Endothelial cell of umbilical vein (primary cell): Measurements from ENCODE around the gene INTS7. TPM values are rescaled to one million over a fixed set of nuclear protein-coding genes. Genes with fewer than 3 reads are reported as not detected.

Experiments used
- BruUV-seq: library from RNA; stranded (reverse); fragments of 400-500 nt; replicated peaks from 2 replicates; lab custom pipeline; 2021; lab: Mats Ljungman, UMichigan
- CTCF ChIA-PET: fragments of 300-600, 350-600 bp; sonication (Branson Sonifier 250); formaldehyde crosslinking; loops from one replicate; lab custom pipeline; 2021; ENCODE audit warnings: antibody characterized with exemption, inconsistent platforms; lab: Charles Lee
- POLR2A ChIA-PET: fragments of 300-600, 350-600 bp; sonication (Branson Sonifier 250); formaldehyde crosslinking; loops from one replicate; lab custom pipeline; 2021; ENCODE audit warnings: antibody characterized with exemption, inconsistent platforms; lab: Charles Lee
- DNase-seq: peaks from one replicate; pipeline ENCODE4 v3.0.0-alpha.2; 2011; ENCODE audit warnings: low read depth, low spot score
- FAIRE-seq: peaks from 2 replicates; lab custom pipeline; 2011; peaks lifted over from hg19 to GRCh38; lab: Jason Lieb, UNC
- H2AFZ ChIP-seq: 2 replicates; pipeline ENCODE4 v1.6.0; 2012; ENCODE audit warnings: low read depth, low read length, control low read depth, inconsistent platforms
- H3K27ac ChIP-seq: 2 replicates; pipeline ENCODE4 v1.5.1; 2011; ENCODE audit warnings: low read depth, mild to moderate bottlenecking, control low read depth, low read length, moderate library complexity; ENCODE audit not compliant: insufficient read depth
- H3K27me3 ChIP-seq, 2 experiments: 2 replicates each; pipeline versions ENCODE4 v1.6.0 to v1.6.1; 2011; ENCODE audit warnings: low read length in 2 of 2, mixed read lengths in 1 of 2; ENCODE audit not compliant: control insufficient read depth in 2 of 2, insufficient read depth in 2 of 2
- H3K36me3 ChIP-seq, 2 experiments: 2 replicates in 1 of 2; 3 replicates in 1 of 2; pipeline ENCODE4 v1.5.1; 2011; ENCODE audit warnings: low read length in 2 of 2, mild to moderate bottlenecking in 1 of 2, moderate library complexity in 1 of 2; ENCODE audit not compliant: control insufficient read depth in 2 of 2, insufficient read depth in 2 of 2; ENCODE audit errors: extremely low read depth in 1 of 2
- H3K4me1 ChIP-seq: 3 replicates; pipeline ENCODE4 v1.5.1; 2011; ENCODE audit warnings: mild to moderate bottlenecking, low read length; ENCODE audit not compliant: control insufficient read depth, insufficient read depth; ENCODE audit errors: extremely low read depth
- H3K4me2 ChIP-seq: 2 replicates; pipeline ENCODE4 v1.6.1; 2011; ENCODE audit warnings: low read length, control low read depth, mixed read lengths; ENCODE audit not compliant: insufficient read depth
- H3K4me3 ChIP-seq, 3 experiments: fragments of 200-600 bp in 1 of 3; sonication (generic), shearing (Covaris generic) in 1 of 3; replicated peaks in 1 of 3; 2 replicates each; pipeline ENCODE4 v1.5.1; 2011 to 2016; ENCODE audit warnings: control low read depth in 3 of 3, low read length in 3 of 3, mild to moderate bottlenecking in 2 of 3, inconsistent platforms in 1 of 3, low read depth in 1 of 3, moderate library complexity in 1 of 3; ENCODE audit not compliant: insufficient read depth in 1 of 3
- H3K79me2 ChIP-seq: 2 replicates; pipeline ENCODE4 v1.6.0; 2012; ENCODE audit warnings: low read length, inconsistent platforms; ENCODE audit not compliant: control insufficient read depth, insufficient read depth
- H3K9ac ChIP-seq: replicated peaks from 2 replicates; pipeline ENCODE3; 2011; ENCODE audit warnings: low read length, control low read depth; ENCODE audit not compliant: insufficient read depth; ENCODE audit errors: extremely low read depth
- H3K9me1 ChIP-seq: replicated peaks from 3 replicates; pipeline ENCODE4 v1.6.0; 2011; ENCODE audit warnings: mild to moderate bottlenecking, low read length; ENCODE audit not compliant: control insufficient read depth, insufficient read depth; ENCODE audit errors: extremely low read depth
- H3K9me3 ChIP-seq: replicated peaks from 2 replicates; pipeline ENCODE4 v1.5.1; 2012; ENCODE audit warnings: low read length, inconsistent platforms; ENCODE audit not compliant: control insufficient read depth, insufficient read depth
- H4K20me1 ChIP-seq: replicated peaks from 2 replicates; pipeline ENCODE3; 2011; ENCODE audit warnings: mild to moderate bottlenecking, low read length; ENCODE audit not compliant: control insufficient read depth, insufficient read depth; ENCODE audit errors: extremely low read depth
- CTCF ChIP-seq, 2 donors: IDR thresholded peaks; 1 replicate in 1 of 2; 2 replicates in 1 of 2; pipeline ENCODE4 v1.5.1; 2011; ENCODE audit warnings: low read length in 2 of 2, mild to moderate bottlenecking in 2 of 2, moderate library complexity in 2 of 2, control low read depth in 1 of 2, inconsistent platforms in 1 of 2, low read depth in 1 of 2; ENCODE audit not compliant: insufficient read depth in 1 of 2; ENCODE audit errors: extremely low read depth in 1 of 2
- EZH2 ChIP-seq: IDR thresholded peaks from 2 replicates; pipeline ENCODE4 v1.6.1; 2012; ENCODE audit warnings: borderline replicate concordance, low read depth, mild to moderate bottlenecking, moderate library complexity, low read length, inconsistent platforms; ENCODE audit not compliant: severe bottlenecking
- FOS ChIP-seq: IDR thresholded peaks from 2 replicates; pipeline ENCODE4 v1.6.1; 2011; ENCODE audit warnings: mild to moderate bottlenecking, low read length, moderate library complexity, borderline replicate concordance; ENCODE audit not compliant: insufficient read depth
- GATA2 ChIP-seq: IDR thresholded peaks from 2 replicates; pipeline ENCODE4 v1.7.0; 2011; ENCODE audit warnings: low read depth, mild to moderate bottlenecking, moderate library complexity, mixed read lengths, low read length; ENCODE audit not compliant: insufficient read length, insufficient read depth
- JUN ChIP-seq: IDR thresholded peaks from 2 replicates; pipeline ENCODE4 v1.6.1; 2011; ENCODE audit warnings: borderline replicate concordance, low read depth; ENCODE audit not compliant: insufficient read length, insufficient read depth
- MYC ChIP-seq: IDR thresholded peaks from one replicate; pipeline ENCODE4 v1.6.1; 2011; ENCODE audit warnings: mild to moderate bottlenecking, low read depth, low read length
- POLR2A ChIP-seq: IDR thresholded peaks from 2 replicates; pipeline ENCODE4 v1.6.1; 2012; ENCODE audit warnings: low read depth, mild to moderate bottlenecking, control low read depth, low read length
- POLR2AphosphoS5 ChIP-seq: IDR thresholded peaks from 2 replicates; pipeline ENCODE4 v1.6.1; 2012; ENCODE audit warnings: low read depth, mild to moderate bottlenecking, control low read depth, low read length, moderate library complexity; ENCODE audit not compliant: insufficient read depth
- dilution Hi-C: fragments of 300-500 bp; cut with MboI; formaldehyde crosslinking; loops from one replicate; pipeline ENCODE4 v1.15.0; 2019; ENCODE audit warnings: low sequenced_read_pairs; ENCODE audit not compliant: extremely low pct_ligation_motif_present
- intact Hi-C: fragments of 100-400 bp; cut with micrococcal nuclease; formaldehyde crosslinking; loops from one replicate; pipeline ENCODE4 v1.10.0; 2022
- polyA plus RNA-seq, 4 experiments: library from polyadenylated mRNA; depleted of rRNA in 3 of 4; stranded (reverse) in 3 of 4; unstranded in 1 of 4; fragments of >200 nt; gene quantifications; 2 replicates each; pipeline versions ENCODE4 v1.2.1 to v1.2.3, GENCODE V29; 2011 to 2012; ENCODE audit warnings: missing spikeins in 1 of 4
- total RNA-seq: library from RNA; stranded (reverse); gene quantifications from 2 replicates; pipeline ENCODE4 v1.2.3, GENCODE V29; 2021
- TF ChIP-seq, protein P1 (sequence below): IDR thresholded peaks from 2 replicates; pipeline ENCODE4 v1.6.1; 2011; ENCODE audit not compliant: insufficient read depth, insufficient read length

Gene INTS7
- total and polyA plus RNA-seq, 2 donors (not counting 3 experiments of a cell fraction or from before 2014, with no cell fraction given) = 9.1 to 18.1 TPM

- no peak overlapping the region for H3K9ac ChIP-seq
- POLR2A ChIA-PET = no interaction called here
- intact Hi-C loops (no loop called here), dilution Hi-C loops (no loop called here)
- no peak for FAIRE-seq
- no peak overlapping the region for H3K27ac ChIP-seq
- DNase-seq = no peak
- H3K27me3 ChIP-seq = no peaks in the 10 kb centered on the region
- no peak for TF ChIP-seq JUN
- no peak for TF ChIP-seq MYC
- no peak for TF ChIP-seq CTCF (IDR thresholded peaks at IDR 0.05; ENCODE audit: extremely low read depth in 1 of 2, insufficient read depth in 1 of 2, low read depth in 1 of 2, low read length in 2 of 2)
- TF ChIP-seq POLR2A = no peak
- no peak for TF ChIP-seq GATA2
- no peak for TF ChIP-seq POLR2AphosphoS5
- no peak for TF ChIP-seq EZH2
- TF ChIP-seq, protein P1, sequence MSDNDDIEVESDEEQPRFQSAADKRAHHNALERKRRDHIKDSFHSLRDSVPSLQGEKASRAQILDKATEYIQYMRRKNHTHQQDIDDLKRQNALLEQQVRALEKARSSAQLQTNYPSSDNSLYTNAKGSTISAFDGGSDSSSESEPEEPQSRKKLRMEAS = no peak
- no peak for TF ChIP-seq FOS
- H2AFZ ChIP-seq = no peak overlapping the region
- no peak overlapping the region for H3K4me3 ChIP-seq
- no peaks in the 10 kb centered on the region for H4K20me1 ChIP-seq
- no peaks in the 10 kb centered on the region for H3K79me2 ChIP-seq
- no peak overlapping the region for H3K4me2 ChIP-seq
- H3K4me1 ChIP-seq = no peaks in the 10 kb centered on the region
- CTCF ChIA-PET = no interaction called here
- BruUV-seq = no TSS peak
- H3K36me3 ChIP-seq = no peaks in the 10 kb centered on the region
- H3K9me3 ChIP-seq = no peaks in the 10 kb centered on the region
- no peaks in the 10 kb centered on the region for H3K9me1 ChIP-seq
These were observed 107.0 kb downstream of the INTS7 start for GRCh38 chr1:211928290-211928801.
